HepG2 (cell line): Measurements from ENCODE around the gene PRKCZ. TPM values are rescaled to one million over a fixed set of nuclear protein-coding genes. Genes with fewer than 3 reads are reported as not detected.

Experiments
- ATF7-NPFF ChIP-seq: sonication (generic); formaldehyde crosslinking; IDR thresholded peaks from 2 replicates; pipeline ENCODE4 v1.8.1; 2023; ENCODE audit warnings: mild to moderate bottlenecking, low read depth, missing genetic modification reagents, moderate library complexity
- BORCS8-MEF2B ChIP-seq: sonication (generic); formaldehyde crosslinking; IDR thresholded peaks from 2 replicates; pipeline ENCODE4 v1.8.0; 2022; ENCODE audit warnings: mild to moderate bottlenecking, missing genetic modification reagents
- CHD4 ChIP-seq: fragments of 200-600 bp; sonication (generic); IDR thresholded peaks from 2 replicates; pipeline ENCODE4 v1.7.0; 2017; ENCODE audit warnings: mild to moderate bottlenecking, low read length, borderline replicate concordance
- CREM ChIP-seq, 2 experiments: sonication (generic) in 1 of 2; formaldehyde crosslinking in 1 of 2; IDR thresholded peaks; 2 replicates each; pipeline versions ENCODE4 v1.4.0 to v1.6.1; 2016 to 2020; ENCODE audit warnings: antibody characterized with exemption in 1 of 2, mild to moderate bottlenecking in 1 of 2, missing genetic modification reagents in 1 of 2
- GATAD2A ChIP-seq: IDR thresholded peaks from 2 replicates; pipeline ENCODE4 v1.6.1; 2016
- HIVEP1 ChIP-seq: sonication (generic); formaldehyde crosslinking; IDR thresholded peaks from 2 replicates; pipeline ENCODE4 v1.4.0; 2020; ENCODE audit warnings: mild to moderate bottlenecking, missing genetic modification reagents
- HOXA5 ChIP-seq: sonication (generic); formaldehyde crosslinking; IDR thresholded peaks from 2 replicates; pipeline ENCODE4 v1.4.0; 2020; ENCODE audit warnings: missing genetic modification reagents
- KMT2A ChIP-seq: sonication (generic); formaldehyde crosslinking; IDR thresholded peaks from 2 replicates; pipeline ENCODE4 v1.4.0; 2020; ENCODE audit warnings: missing genetic modification reagents
- MED1 ChIP-seq: sonication (generic); formaldehyde crosslinking; IDR thresholded peaks from 2 replicates; pipeline ENCODE4 v1.4.0; 2020; ENCODE audit warnings: missing genetic modification reagents
- NFE2L1 ChIP-seq: sonication (generic); formaldehyde crosslinking; IDR thresholded peaks from 2 replicates; pipeline ENCODE4 v1.4.0; 2020; ENCODE audit warnings: missing genetic modification reagents, mild to moderate bottlenecking, borderline replicate concordance
- PHF20 ChIP-seq: sonication (generic); formaldehyde crosslinking; IDR thresholded peaks from 2 replicates; pipeline ENCODE4 v1.5.0; 2020; ENCODE audit warnings: mild to moderate bottlenecking, missing genetic modification reagents
- PITX1 ChIP-seq: sonication (generic); formaldehyde crosslinking; IDR thresholded peaks from 2 replicates; pipeline ENCODE4 v1.5.1; 2020; ENCODE audit warnings: mild to moderate bottlenecking, missing genetic modification reagents
- POLR2AphosphoS5 ChIP-seq: IDR thresholded peaks from 2 replicates; pipeline ENCODE4 v1.6.1; 2012; ENCODE audit warnings: low read depth, low read length
- POLR2G ChIP-seq: fragments of 200-400 bp; formaldehyde crosslinking; IDR thresholded peaks from 2 replicates; pipeline ENCODE4 v1.6.1; 2018; ENCODE audit warnings: mild to moderate bottlenecking, low read depth, low read length, moderate library complexity
- RFXANK ChIP-seq: IDR thresholded peaks from 2 replicates; pipeline ENCODE4 v1.6.1; 2016
- SOX6 ChIP-seq, 2 experiments: fragments of 450-650 bp in 1 of 2; sonication (generic) in 1 of 2; formaldehyde crosslinking in 1 of 2; IDR thresholded peaks; 2 replicates each; pipeline versions ENCODE4 v1.4.0 to v1.6.1; 2017 to 2020; ENCODE audit warnings: antibody characterized with exemption in 1 of 2, mild to moderate bottlenecking in 1 of 2, missing genetic modification reagents in 1 of 2
- TEAD3 ChIP-seq: optimal IDR thresholded peaks from 2 replicates; pipeline ENCODE3; 2016; ENCODE audit warnings: borderline replicate concordance
- TIGD3 ChIP-seq: sonication (generic); formaldehyde crosslinking; IDR thresholded peaks from 2 replicates; pipeline ENCODE4 v1.5.1; 2020; ENCODE audit warnings: mild to moderate bottlenecking, missing genetic modification reagents, borderline replicate concordance
- XRCC5 ChIP-seq: fragments of 200-400 bp; formaldehyde crosslinking; optimal IDR thresholded peaks from 2 replicates; pipeline ENCODE3; 2017; ENCODE audit warnings: mild to moderate bottlenecking, low read length
- ZBTB38 ChIP-seq: sonication (generic); formaldehyde crosslinking; IDR thresholded peaks from 2 replicates; pipeline ENCODE4 v1.5.1; 2020; ENCODE audit warnings: mild to moderate bottlenecking, missing genetic modification reagents
- ZBTB7B ChIP-seq: sonication (generic); formaldehyde crosslinking; IDR thresholded peaks from 2 replicates; pipeline ENCODE4 v1.4.0; 2020; ENCODE audit warnings: missing genetic modification reagents
- ZEB1 ChIP-seq: IDR thresholded peaks from 2 replicates; pipeline ENCODE4 v1.6.1; 2012; ENCODE audit warnings: mild to moderate bottlenecking, low read depth, inconsistent platforms; ENCODE audit not compliant: insufficient replicate concordance
- ZNF292 ChIP-seq: sonication (generic); formaldehyde crosslinking; IDR thresholded peaks from 2 replicates; pipeline ENCODE4 v1.8.1; 2022; ENCODE audit warnings: mild to moderate bottlenecking, low read depth, missing genetic modification reagents, borderline replicate concordance
- ZNF431 ChIP-seq: sonication (generic); formaldehyde crosslinking; IDR thresholded peaks from 2 replicates; pipeline ENCODE4 v1.9.0; 2022; ENCODE audit warnings: missing genetic modification reagents, low read depth, mild to moderate bottlenecking, borderline replicate concordance
- ZNF501 ChIP-seq: sonication (generic); formaldehyde crosslinking; IDR thresholded peaks from 2 replicates; pipeline ENCODE4 v1.5.1; 2020; ENCODE audit warnings: mild to moderate bottlenecking, moderate library complexity, missing genetic modification reagents
- ZNF792 ChIP-seq: IDR thresholded peaks from 2 replicates; pipeline ENCODE4 v1.6.1; 2016
- ZSCAN20 ChIP-seq: sonication (generic); formaldehyde crosslinking; IDR thresholded peaks from 2 replicates; pipeline ENCODE4 v1.4.0; 2020; ENCODE audit warnings: missing genetic modification reagents, mild to moderate bottlenecking, borderline replicate concordance
- polyA plus RNA-seq, 8 experiments: library from polyadenylated mRNA; depleted of rRNA in 3 of 8; stranded (reverse) in 7 of 8; unstranded in 1 of 8; fragments of >200 nt; fragmentation: Illumina TruSeq in 4 of 8; extraction: Trizol in 4 of 8; gene quantifications; 2 replicates each; pipeline versions ENCODE4 v1.2.1 to v1.2.3, GENCODE V29; 2011 to 2016; ENCODE audit warnings: low read depth in 4 of 8, missing spikeins in 1 of 8, mixed read lengths in 1 of 8; ENCODE audit not compliant: insufficient read depth in 1 of 8
- total RNA-seq, 5 experiments: library from RNA; depleted of rRNA; stranded (reverse); fragments of >200 nt; fragmentation: Illumina TruSeq; extraction: Trizol; gene quantifications; 2 replicates each; pipeline ENCODE4 v1.2.3, GENCODE V29; 2016; ENCODE audit warnings: low read depth in 1 of 5
- TF ChIP-seq, protein P1 (sequence below): sonication (generic); formaldehyde crosslinking; IDR thresholded peaks from 2 replicates; pipeline ENCODE4 v1.8.0; 2023; ENCODE audit warnings: mild to moderate bottlenecking, missing genetic modification reagents
- TF ChIP-seq, protein P2 (sequence below): sonication (generic); IDR thresholded peaks from 2 replicates; pipeline ENCODE4 v1.6.1; 2016; ENCODE audit warnings: low read depth, borderline replicate concordance

Gene PRKCZ
- total and polyA plus RNA-seq, 2 of the 13 experiments (the other 11 are each of a cell fraction or from before 2014, with no cell fraction given): 34.7 to 85.2 TPM

- TF ChIP-seq BORCS8-MEF2B (CRISPR knock-in tag) (0 out of 2 replicates have a peak, but pooled peaks have one; percentile 43), ZNF501 (CRISPR knock-in tag) (peak; percentile 81), ZBTB38 (CRISPR knock-in tag) (0 out of 2 replicates have a peak, but pooled peaks have one; percentile 21), NFE2L1 (CRISPR knock-in tag) (no peak), ZSCAN20 (peak; percentile 90; the same call in 1 of the 2 replicates), ZNF431 (CRISPR knock-in tag) (no peak), PITX1 (CRISPR knock-in tag) (0 out of 2 replicates have a peak, but pooled peaks have one; percentile 39), TIGD3 (peak; percentile 13; the same call in 1 of the 2 replicates), ZEB1 (peak; percentile 77), CHD4 (peak; percentile 35; the same call in 1 of the 2 replicates), ZNF292 (0 out of 2 replicates have a peak, but pooled peaks have one; percentile 20), CREM (IDR thresholded peaks at IDR 0.05) (0 out of 2 replicates have a peak, but pooled peaks have one; percentile 13), CREM (CRISPR knock-in tag; IDR thresholded peaks at IDR 0.05) (no peak), HOXA5 (CRISPR knock-in tag) (no peak), ZBTB7B (CRISPR knock-in tag) (peak; percentile 88), ZNF792 (CRISPR knock-in tag) (0 out of 2 replicates have a peak, but pooled peaks have one; percentile 38), KMT2A (CRISPR knock-in tag) (peak; percentile 60), PHF20 (CRISPR knock-in tag) (peak; percentile 12; the same call in 1 of the 2 replicates), POLR2G (peak; percentile 77), SOX6 (IDR thresholded peaks at IDR 0.05) (no peak), SOX6 (CRISPR knock-in tag; IDR thresholded peaks at IDR 0.05) (peak; percentile 82), GATAD2A (CRISPR knock-in tag) (peak; percentile 47; the same call in 1 of the 2 replicates), MED1 (no peak), RFXANK (peak; percentile 83), ATF7-NPFF (0 out of 2 replicates have a peak, but pooled peaks have one; percentile 62), POLR2AphosphoS5 (peak; percentile 45; the same call in 1 of the 2 replicates), HIVEP1 (CRISPR knock-in tag) (peak; percentile 79), XRCC5 (peak; percentile 3), TEAD3 (CRISPR knock-in tag) (no peak)
- TF ChIP-seq, protein P1, sequence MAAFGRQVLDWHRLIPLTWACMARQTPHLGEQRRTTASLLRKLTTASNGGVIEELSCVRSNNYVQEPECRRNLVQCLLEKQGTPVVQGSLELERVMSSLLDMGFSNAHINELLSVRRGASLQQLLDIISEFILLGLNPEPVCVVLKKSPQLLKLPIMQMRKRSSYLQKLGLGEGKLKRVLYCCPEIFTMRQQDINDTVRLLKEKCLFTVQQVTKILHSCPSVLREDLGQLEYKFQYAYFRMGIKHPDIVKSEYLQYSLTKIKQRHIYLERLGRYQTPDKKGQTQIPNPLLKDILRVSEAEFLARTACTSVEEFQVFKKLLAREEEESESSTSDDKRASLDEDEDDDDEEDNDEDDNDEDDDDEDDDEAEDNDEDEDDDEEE (CRISPR knock-in tag): 0 out of 2 replicates have a peak, but pooled peaks have one; percentile 30
- TF ChIP-seq, protein P2, sequence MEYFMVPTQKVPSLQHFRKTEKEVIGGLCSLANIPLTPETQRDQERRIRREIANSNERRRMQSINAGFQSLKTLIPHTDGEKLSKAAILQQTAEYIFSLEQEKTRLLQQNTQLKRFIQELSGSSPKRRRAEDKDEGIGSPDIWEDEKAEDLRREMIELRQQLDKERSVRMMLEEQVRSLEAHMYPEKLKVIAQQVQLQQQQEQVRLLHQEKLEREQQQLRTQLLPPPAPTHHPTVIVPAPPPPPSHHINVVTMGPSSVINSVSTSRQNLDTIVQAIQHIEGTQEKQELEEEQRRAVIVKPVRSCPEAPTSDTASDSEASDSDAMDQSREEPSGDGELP: peak; percentile 4; the same call in 1 of the 2 replicates
Observed at GRCh38 chr1:2049718-2050431, at the start of gene PRKCZ (continued).
